Panc1 (cell line): ENCODE data around the gene LILRA5. TPM values are rescaled to one million over a fixed set of nuclear protein-coding genes. Genes with fewer than 3 reads are reported as not detected.

Source experiments
- ATAC-seq: fragments of 200-7000 bp; cut with Tn5 transposase; 2 replicates; pipeline ENCODE4 v1.9.1; 2020; ENCODE audit warnings: mild to moderate bottlenecking, moderate library complexity
- BruUV-seq: library from RNA; stranded (reverse); fragments of 400-500 nt; replicated peaks from 2 replicates; lab custom pipeline; 2021; lab: Mats Ljungman, UMichigan
- CTCF ChIA-PET: fragments of 300-600 bp; sonication (Branson Sonifier 250); formaldehyde crosslinking; loops from one replicate; lab custom pipeline; 2022; ENCODE audit warnings: antibody characterized with exemption; lab: Charles Lee
- POLR2A ChIA-PET: fragments of 300-600 bp; sonication (Branson Sonifier 250); formaldehyde crosslinking; loops from one replicate; lab custom pipeline; 2022; ENCODE audit warnings: antibody characterized with exemption; lab: Charles Lee
- DNase-seq: peaks from one replicate; pipeline ENCODE4 v3.0.0-alpha.2; 2010; ENCODE audit warnings: low read depth, low spot score
- H3K27ac ChIP-seq: 2 replicates; pipeline ENCODE4 v1.5.1; 2011; ENCODE audit warnings: mild to moderate bottlenecking, low read length, inconsistent platforms
- H3K27me3 ChIP-seq: fragments of 200-500 bp; sonication (Bioruptor generic); 2 replicates; pipeline ENCODE4 v1.6.0; 2014; ENCODE audit warnings: low read length, inconsistent platforms; ENCODE audit not compliant: control insufficient read depth, insufficient read depth
- H3K36me3 ChIP-seq: fragments of 200-500 bp; sonication (Bioruptor generic); 2 replicates; pipeline ENCODE4 v1.5.1; 2014; ENCODE audit warnings: inconsistent platforms, mild to moderate bottlenecking, low read length, moderate library complexity; ENCODE audit not compliant: control insufficient read depth, insufficient read depth
- H3K4me1 ChIP-seq: 2 replicates; pipeline ENCODE4 v1.5.1; 2011; ENCODE audit warnings: inconsistent platforms, mild to moderate bottlenecking, low read length, moderate library complexity; ENCODE audit not compliant: control insufficient read depth, insufficient read depth
- H3K4me3 ChIP-seq, 2 experiments: 2 replicates each; pipeline ENCODE4 v1.5.1; 2011 to 2012; ENCODE audit warnings: low read depth in 2 of 2, low read length in 2 of 2, mild to moderate bottlenecking in 2 of 2, inconsistent platforms in 1 of 2, moderate library complexity in 1 of 2
- H3K9me3 ChIP-seq: fragments of 200-500 bp; sonication (Bioruptor generic); 2 replicates; pipeline ENCODE4 v1.5.1; 2014; ENCODE audit warnings: low read depth, mild to moderate bottlenecking, inconsistent platforms, low read length, moderate library complexity; ENCODE audit not compliant: control insufficient read depth, insufficient read depth
- CTCF ChIP-seq: fragments of 450-650 bp; IDR thresholded peaks from 2 replicates; pipeline ENCODE4 v1.5.1; 2017; ENCODE audit warnings: mild to moderate bottlenecking
- POLR2AphosphoS5 ChIP-seq: IDR thresholded peaks from 2 replicates; pipeline ENCODE4 v1.6.1; 2012; ENCODE audit warnings: mild to moderate bottlenecking, low read depth, low read length, moderate library complexity
- REST ChIP-seq, 2 experiments: IDR thresholded peaks; 2 replicates each; pipeline ENCODE4 v1.6.1; 2011 to 2012; ENCODE audit warnings: low read depth in 2 of 2, control low read depth in 1 of 2, low read length in 1 of 2, mild to moderate bottlenecking in 1 of 2, moderate library complexity in 1 of 2; ENCODE audit not compliant: insufficient read depth in 1 of 2
- SIN3A ChIP-seq: IDR thresholded peaks from 2 replicates; pipeline ENCODE4 v1.6.1; 2012; ENCODE audit warnings: low read depth, mild to moderate bottlenecking, low read length, moderate library complexity, borderline replicate concordance; ENCODE audit not compliant: insufficient read depth
- TCF7L2 ChIP-seq: IDR thresholded peaks from 2 replicates; pipeline ENCODE4 v1.6.1; 2011; ENCODE audit warnings: mild to moderate bottlenecking, low read depth, low read length, inconsistent platforms
- in situ Hi-C: cut with HindIII; loops from 2 replicates; pipeline ENCODE4 v1.10.0; 2016; ENCODE audit warnings: low sequenced_read_pairs, low pct_unique_long_range_greater_than_20kb
- intact Hi-C: fragments of 100-400 bp; cut with micrococcal nuclease; formaldehyde crosslinking; loops from one replicate; pipeline ENCODE4 v1.10.0; 2022; ENCODE audit not compliant: unreplicated experiment
- total RNA-seq: library from RNA; stranded (reverse); gene quantifications from one replicate; pipeline ENCODE4 v1.2.1, GENCODE V29; 2021; ENCODE audit not compliant: unreplicated experiment

LILRA5 gene
- total RNA-seq, 1 experiment from 2014 or later = not detected

- POLR2A ChIA-PET = no interaction called here
- no TSS peak for BruUV-seq
- TF ChIP-seq SIN3A (no peak), CTCF (no peak), POLR2AphosphoS5 (no peak), TCF7L2 (no peak), REST (IDR thresholded peaks at IDR 0.05; ENCODE audit: insufficient read depth in 1 of 2, low read depth in 2 of 2, low read length in 1 of 2) (no peak)
Measured at GRCh38 chr19:54331626-54332025, 18.7 kb upstream of the LILRA5 start.

GRCh38 chr19:54329476-54330165 lies 16.7 kb upstream of the LILRA5 start:
- POLR2A ChIA-PET = no interaction called here
- no TSS peak for BruUV-seq
- no peak for DNase-seq

More at GRCh38 chr19:54331626-54332025, 18.7 kb upstream of the LILRA5 start:
- Histone ChIP-seq H3K9me3 (no peaks in the 10 kb centered on the region), H3K27ac (no peak overlapping the region), H3K4me3 (no peak overlapping the region), H3K4me1 (no peaks in the 10 kb centered on the region), H3K36me3 (no peaks in the 10 kb centered on the region), H3K27me3 (no peaks in the 10 kb centered on the region)
- no peak for ATAC-seq
- no peak for DNase-seq
- in situ Hi-C loops = no loop called here
- intact Hi-C loops = no loop called here
- CTCF ChIA-PET = no interaction called here

More at GRCh38 chr19:54329476-54330165, 16.7 kb upstream of the LILRA5 start:
- H3K4me3 ChIP-seq = no peak overlapping the region
- TF ChIP-seq SIN3A = no peak
- no peak for TF ChIP-seq REST (IDR thresholded peaks at IDR 0.05; ENCODE audit: insufficient read depth in 1 of 2, low read depth in 2 of 2, low read length in 1 of 2)
- no peak for TF ChIP-seq TCF7L2
- no peak for TF ChIP-seq POLR2AphosphoS5
- TF ChIP-seq CTCF = no peak
- H3K27ac ChIP-seq = no peak overlapping the region
- intact Hi-C loops = no loop called here
- no peaks in the 10 kb centered on the region for H3K4me1 ChIP-seq
- CTCF ChIA-PET = interaction anchor here (0.6 kb wide), 1 partner anchor 148 kb away, joined by 4 read pairs; no protein-coding TSS in a partner anchor
- no peaks in the 10 kb centered on the region for H3K36me3 ChIP-seq
- in situ Hi-C loops = no loop called here
- no peaks in the 10 kb centered on the region for H3K9me3 ChIP-seq
- 0 out of 2 replicates have a peak, but pooled peaks cover under 1% of the 10 kb centered on the region for H3K27me3 ChIP-seq
- ATAC-seq = no peak
